Measurements from ENCODE around the gene KLHL21.
"Not testable (repeated sequence)": the region's sequence is repeated elsewhere in the genome, so short reads cannot be mapped to it uniquely, and the experiment has no call there.

Gene KLHL21

DNA sequence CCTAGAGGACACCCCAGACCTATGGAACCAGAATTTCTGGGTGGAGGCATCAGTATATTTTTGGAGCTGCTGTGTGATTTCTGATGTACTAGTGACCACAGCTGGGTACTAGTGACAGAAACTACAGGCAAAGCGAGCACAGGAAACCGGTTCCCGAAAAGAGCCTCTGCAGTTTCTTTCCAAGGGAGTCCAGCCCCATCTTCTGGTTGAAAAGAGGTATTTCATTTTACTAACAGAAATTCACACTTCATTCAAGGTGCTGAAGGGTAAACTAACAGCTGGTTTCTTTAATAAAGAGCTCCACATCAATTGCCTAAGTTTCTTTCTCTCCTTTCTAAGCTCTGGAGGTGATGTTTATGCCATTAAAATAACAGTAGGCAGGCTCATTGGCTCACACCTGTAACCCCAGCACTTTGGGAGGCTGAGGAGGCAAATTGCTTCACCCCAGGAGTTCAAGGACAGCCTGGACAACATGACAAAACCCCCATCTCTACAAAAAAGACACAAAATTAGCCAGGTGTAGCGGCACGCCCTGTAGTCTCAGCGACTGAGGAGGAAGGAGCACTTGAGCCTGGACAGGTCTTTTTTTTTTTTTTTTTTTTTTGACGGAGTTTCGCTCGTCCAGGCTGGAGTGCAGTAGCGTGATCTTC, 44.0 kb upstream of the KLHL21 start:
- H3K4me3 ChIP-seq (ENCODE audit: low read depth in 1 of 2, low read length in 2 of 2): no peak overlapping the region
- H3K4me2 ChIP-seq (ENCODE audit: insufficient read depth, low read length): no peak overlapping the region
- H3K9ac ChIP-seq (ENCODE audit: low read depth, low read length): no peak overlapping the region
- H4K20me1 ChIP-seq (ENCODE audit: insufficient read depth, low read length): no peaks in the 10 kb centered on the region
- ATAC-seq (ENCODE audit: insufficient read depth, low read depth) (peak; percentile 45; the same call in 1 of the 3 replicates), DNase-seq (peak; percentile 32)
- no peaks in the 10 kb centered on the region for H3K27me3 ChIP-seq (ENCODE audit: insufficient read depth, low read length, poor library complexity)
- TF ChIP-seq EZH2 (IDR thresholded peaks at IDR 0.05; ENCODE audit: borderline replicate concordance, low read depth, low read length, severe bottlenecking): no peak
- TF ChIP-seq, protein P1, sequence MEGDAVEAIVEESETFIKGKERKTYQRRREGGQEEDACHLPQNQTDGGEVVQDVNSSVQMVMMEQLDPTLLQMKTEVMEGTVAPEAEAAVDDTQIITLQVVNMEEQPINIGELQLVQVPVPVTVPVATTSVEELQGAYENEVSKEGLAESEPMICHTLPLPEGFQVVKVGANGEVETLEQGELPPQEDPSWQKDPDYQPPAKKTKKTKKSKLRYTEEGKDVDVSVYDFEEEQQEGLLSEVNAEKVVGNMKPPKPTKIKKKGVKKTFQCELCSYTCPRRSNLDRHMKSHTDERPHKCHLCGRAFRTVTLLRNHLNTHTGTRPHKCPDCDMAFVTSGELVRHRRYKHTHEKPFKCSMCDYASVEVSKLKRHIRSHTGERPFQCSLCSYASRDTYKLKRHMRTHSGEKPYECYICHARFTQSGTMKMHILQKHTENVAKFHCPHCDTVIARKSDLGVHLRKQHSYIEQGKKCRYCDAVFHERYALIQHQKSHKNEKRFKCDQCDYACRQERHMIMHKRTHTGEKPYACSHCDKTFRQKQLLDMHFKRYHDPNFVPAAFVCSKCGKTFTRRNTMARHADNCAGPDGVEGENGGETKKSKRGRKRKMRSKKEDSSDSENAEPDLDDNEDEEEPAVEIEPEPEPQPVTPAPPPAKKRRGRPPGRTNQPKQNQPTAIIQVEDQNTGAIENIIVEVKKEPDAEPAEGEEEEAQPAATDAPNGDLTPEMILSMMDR (IDR thresholded peaks at IDR 0.05; ENCODE audit: borderline replicate concordance, extremely low read depth, low read length, poor library complexity, severe bottlenecking): peak; percentile 60
- H3K27ac ChIP-seq (ENCODE audit: low read length): no peak overlapping the region
- H3K79me2 ChIP-seq (ENCODE audit: insufficient read depth, low read length): no peaks in the 10 kb centered on the region
- no peak overlapping the region for H2AFZ ChIP-seq (ENCODE audit: low read depth, low read length)
- H3K9me3 ChIP-seq (ENCODE audit: insufficient read depth, low read length, severe bottlenecking): no peaks in the 10 kb centered on the region
- H3K36me3 ChIP-seq (ENCODE audit: insufficient read depth, low read length): peaks cover 67% of the 10 kb centered on the region
- no peaks in the 10 kb centered on the region for H3K4me1 ChIP-seq (ENCODE audit: insufficient read depth, low read length)

DNA sequence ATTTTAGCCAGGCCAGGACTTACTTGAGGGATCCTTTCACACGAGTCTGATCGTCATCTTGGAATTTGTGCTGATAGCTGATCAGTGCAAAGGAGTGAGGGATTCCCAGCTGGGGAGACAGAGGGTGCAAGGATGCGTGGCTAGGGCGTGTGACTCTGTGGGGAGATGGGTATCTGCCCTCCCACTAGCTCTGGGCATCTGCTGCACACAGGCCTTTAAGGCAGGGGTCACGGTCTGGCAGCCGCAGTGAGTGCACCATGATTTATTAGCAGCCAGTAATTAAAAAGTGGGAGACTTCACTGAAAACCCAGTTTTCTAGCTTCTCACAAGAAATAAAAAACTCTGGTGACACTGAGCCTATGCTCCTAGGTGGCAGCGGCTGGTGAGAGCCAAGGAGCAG, 42.3 kb upstream of the KLHL21 start:
- no peaks in the 10 kb centered on the region for H4K20me1 ChIP-seq (ENCODE audit: insufficient read depth, low read length)
- H3K27me3 ChIP-seq (ENCODE audit: insufficient read depth, low read length, poor library complexity): no peaks in the 10 kb centered on the region
- DNase-seq (no peak), ATAC-seq (ENCODE audit: insufficient read depth, low read depth) (no peak)
- H2AFZ ChIP-seq (ENCODE audit: low read depth, low read length): no peak overlapping the region
- H3K36me3 ChIP-seq (ENCODE audit: insufficient read depth, low read length): peaks cover 68% of the 10 kb centered on the region
- TF ChIP-seq EZH2 (IDR thresholded peaks at IDR 0.05; ENCODE audit: borderline replicate concordance, low read depth, low read length, severe bottlenecking): no peak
- TF ChIP-seq, protein P1 (IDR thresholded peaks at IDR 0.05; ENCODE audit: borderline replicate concordance, extremely low read depth, low read length, poor library complexity, severe bottlenecking): no peak
- no peak overlapping the region for H3K27ac ChIP-seq (ENCODE audit: low read length)
- no peaks in the 10 kb centered on the region for H3K9me3 ChIP-seq (ENCODE audit: insufficient read depth, low read length, severe bottlenecking)
- no peak overlapping the region for H3K9ac ChIP-seq (ENCODE audit: low read depth, low read length)
- no peak overlapping the region for H3K4me3 ChIP-seq (ENCODE audit: low read depth in 1 of 2, low read length in 2 of 2)
- no peaks in the 10 kb centered on the region for H3K4me1 ChIP-seq (ENCODE audit: insufficient read depth, low read length)
- no peak overlapping the region for H3K4me2 ChIP-seq (ENCODE audit: insufficient read depth, low read length)
- H3K79me2 ChIP-seq (ENCODE audit: insufficient read depth, low read length): no peaks in the 10 kb centered on the region

DNA sequence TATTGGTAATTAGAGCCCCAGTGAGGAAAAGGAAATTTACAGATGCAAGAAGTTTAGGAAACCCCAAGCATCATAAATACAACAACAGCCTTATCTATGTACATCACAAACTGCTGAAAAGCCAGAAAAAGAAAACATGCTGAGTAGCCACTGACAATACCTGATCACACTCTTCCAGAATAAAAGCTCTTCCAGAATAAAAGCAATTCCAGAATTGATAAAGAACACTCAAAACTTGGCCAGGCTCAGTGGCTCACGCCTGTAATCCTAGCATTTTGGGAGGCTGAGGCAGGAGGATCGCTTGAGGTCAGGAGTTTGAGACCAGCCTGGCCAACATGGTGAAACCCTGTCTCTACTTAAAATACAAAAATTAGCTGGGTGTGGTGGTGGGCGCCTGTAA, 38.2 kb upstream of the KLHL21 start:
- H3K79me2 ChIP-seq (ENCODE audit: insufficient read depth, low read length); H3K27ac ChIP-seq (ENCODE audit: low read length); DNase-seq; H3K4me3 ChIP-seq (ENCODE audit: low read depth in 1 of 2, low read length in 2 of 2); H2AFZ ChIP-seq (ENCODE audit: low read depth, low read length); ATAC-seq (ENCODE audit: insufficient read depth, low read depth); H4K20me1 ChIP-seq (ENCODE audit: insufficient read depth, low read length); H3K9ac ChIP-seq (ENCODE audit: low read depth, low read length); H3K4me2 ChIP-seq (ENCODE audit: insufficient read depth, low read length); H3K4me1 ChIP-seq (ENCODE audit: insufficient read depth, low read length); H3K9me3 ChIP-seq (ENCODE audit: insufficient read depth, low read length, severe bottlenecking); H3K27me3 ChIP-seq (ENCODE audit: insufficient read depth, low read length, poor library complexity): not testable (repeated sequence)
- peaks cover 90% of the 10 kb centered on the region for H3K36me3 ChIP-seq (ENCODE audit: insufficient read depth, low read length)

DNA sequence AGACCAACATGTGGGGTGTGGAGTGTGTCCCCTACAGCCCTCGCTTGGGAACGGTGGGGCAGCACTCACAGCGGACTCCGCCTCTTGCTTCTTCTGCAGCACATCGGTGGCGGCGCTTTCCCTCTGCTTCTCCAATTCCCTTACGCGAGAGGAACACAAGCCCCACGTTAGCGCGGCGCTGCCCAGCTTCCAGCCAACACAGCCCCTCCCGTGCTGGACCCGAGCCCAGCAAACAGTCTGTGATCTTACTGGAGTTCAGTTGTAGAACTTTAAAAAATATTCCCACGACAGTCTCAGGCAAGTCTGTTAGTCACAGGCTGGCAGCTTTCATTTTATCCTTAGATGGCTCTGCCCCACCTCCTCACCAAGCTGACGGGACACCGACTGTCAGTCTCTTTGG, 35.6 kb upstream of the KLHL21 start:
- peaks cover 1% of the 10 kb centered on the region; the same call in 1 of the 2 replicates for H4K20me1 ChIP-seq (ENCODE audit: insufficient read depth, low read length)
- DNase-seq: no peak
- H3K4me1 ChIP-seq (ENCODE audit: insufficient read depth, low read length): no peaks in the 10 kb centered on the region
- TF ChIP-seq EZH2 (IDR thresholded peaks at IDR 0.05; ENCODE audit: borderline replicate concordance, low read depth, low read length, severe bottlenecking): no peak
- TF ChIP-seq, protein P1 (IDR thresholded peaks at IDR 0.05; ENCODE audit: borderline replicate concordance, extremely low read depth, low read length, poor library complexity, severe bottlenecking): no peak
- H2AFZ ChIP-seq (ENCODE audit: low read depth, low read length): no peak overlapping the region
- H3K9ac ChIP-seq (ENCODE audit: low read depth, low read length): no peak overlapping the region
- no peak for ATAC-seq (ENCODE audit: insufficient read depth, low read depth)
- no peak overlapping the region for H3K4me3 ChIP-seq (ENCODE audit: low read depth in 1 of 2, low read length in 2 of 2)
- peaks cover 90% of the 10 kb centered on the region for H3K36me3 ChIP-seq (ENCODE audit: insufficient read depth, low read length)
- no peak overlapping the region for H3K4me2 ChIP-seq (ENCODE audit: insufficient read depth, low read length)
- H3K27me3 ChIP-seq (ENCODE audit: insufficient read depth, low read length, poor library complexity): no peaks in the 10 kb centered on the region
- no peak overlapping the region for H3K27ac ChIP-seq (ENCODE audit: low read length)
- H3K9me3 ChIP-seq (ENCODE audit: insufficient read depth, low read length, severe bottlenecking): no peaks in the 10 kb centered on the region
- no peaks in the 10 kb centered on the region for H3K79me2 ChIP-seq (ENCODE audit: insufficient read depth, low read length)

Data from DND-41 (cell line).